GM12878 (cell line): ENCODE data around the gene ARSJ. TPM values are rescaled to one million over a fixed set of nuclear protein-coding genes. Genes with fewer than 3 reads are reported as not detected.

Source experiments
- ATAC-seq: fragments of 200-7000 bp; cut with Tn5 transposase; 3 replicates; pipeline ENCODE4 v1.9.1; 2020; ENCODE audit warnings: mild to moderate bottlenecking, moderate library complexity
- BruUV-seq: library from RNA; stranded (reverse); fragments of 400-500 nt; replicated peaks from 2 replicates; lab custom pipeline; 2021; lab: Mats Ljungman, UMichigan
- CTCF ChIA-PET: fragments of 300-600 bp; sonication (Branson Sonifier 250); formaldehyde crosslinking; extraction: SDS; loops from one replicate; lab custom pipeline; 2021; ENCODE audit warnings: inconsistent platforms; lab: Yijun Ruan, JAX
- POLR2A ChIA-PET: fragments of 350-600 bp; formaldehyde crosslinking; extraction: SDS; loops from one replicate; lab custom pipeline; 2021; ENCODE audit warnings: inconsistent platforms; lab: Charles Lee
- RAD21 ChIA-PET: fragments of 300-600 bp; sonication (Branson Sonifier 250); formaldehyde crosslinking; loops from one replicate; lab custom pipeline; 2023; ENCODE audit warnings: antibody characterized with exemption; ENCODE audit not compliant: unreplicated experiment; lab: Charles Lee
- SMC1A ChIA-PET: fragments of 300-600 bp; sonication (Branson Sonifier 250); formaldehyde crosslinking; loops from one replicate; lab custom pipeline; 2023; ENCODE audit not compliant: unreplicated experiment, uncharacterized antibody; lab: Charles Lee
- DNase-seq: peaks from one replicate; pipeline ENCODE4 v3.0.0-alpha.2; 2011; ENCODE audit warnings: low read depth, low spot score
- FAIRE-seq: peaks from 3 replicates; lab custom pipeline; 2011; peaks lifted over from hg19 to GRCh38; lab: Jason Lieb, UNC
- H2AFZ ChIP-seq: 2 replicates; pipeline ENCODE4 v1.6.0; 2011; ENCODE audit warnings: low read depth, low read length, control low read depth; ENCODE audit not compliant: control insufficient read depth
- H3K27ac ChIP-seq: 2 replicates; pipeline ENCODE4 v1.5.1; 2011; ENCODE audit warnings: control low read depth; ENCODE audit not compliant: control insufficient read depth, insufficient read depth
- H3K27me3 ChIP-seq, 2 experiments: replicated peaks in 1 of 2; 2 replicates each; pipeline versions ENCODE4 v1.6.0 to v1.6.1; 2011; ENCODE audit warnings: low read length in 1 of 2; ENCODE audit not compliant: control insufficient read depth in 2 of 2, insufficient read depth in 2 of 2
- H3K36me3 ChIP-seq, 2 experiments: 2 replicates each; pipeline ENCODE4 v1.5.1; 2011; ENCODE audit warnings: low read length in 1 of 2; ENCODE audit not compliant: control insufficient read depth in 2 of 2, insufficient read depth in 2 of 2
- H3K4me1 ChIP-seq: 2 replicates; pipeline ENCODE4 v1.6.1; 2011; ENCODE audit warnings: mild to moderate bottlenecking, low read length, moderate library complexity, mixed read lengths; ENCODE audit not compliant: control insufficient read depth, insufficient read depth
- H3K4me2 ChIP-seq: 2 replicates; pipeline ENCODE4 v1.6.0; 2011; ENCODE audit warnings: control low read depth; ENCODE audit not compliant: control insufficient read depth, insufficient read depth
- H3K4me3 ChIP-seq: fragments of 200-600 bp; sonication (generic); 2 replicates; pipeline ENCODE4 v1.5.1; 2016
- H3K79me2 ChIP-seq: 2 replicates; pipeline ENCODE4 v1.6.0; 2011; ENCODE audit warnings: low read length; ENCODE audit not compliant: control insufficient read depth, insufficient read depth
- H3K9ac ChIP-seq: 2 replicates; pipeline ENCODE4 v1.8.0; 2011; ENCODE audit warnings: low read length, control low read depth, mixed read lengths; ENCODE audit not compliant: control insufficient read depth, insufficient read depth
- H3K9me3 ChIP-seq: replicated peaks from 3 replicates; pipeline ENCODE4 v1.5.1; 2011; ENCODE audit warnings: mild to moderate bottlenecking, low read length; ENCODE audit not compliant: control insufficient read depth, insufficient read depth
- H4K20me1 ChIP-seq: 2 replicates; pipeline ENCODE4 v1.6.0; 2011; ENCODE audit not compliant: control insufficient read depth, insufficient read depth
- ATF7 ChIP-seq: fragments of 450-650 bp; IDR thresholded peaks from 2 replicates; pipeline ENCODE4 v1.6.1; 2016; ENCODE audit warnings: low read depth, mild to moderate bottlenecking
- BCL11A ChIP-seq: IDR thresholded peaks from 2 replicates; pipeline ENCODE4 v1.6.1; 2011; ENCODE audit warnings: low read depth, low read length
- EED ChIP-seq: sonication (generic); IDR thresholded peaks from 2 replicates; pipeline ENCODE4 v1.6.1; 2016; ENCODE audit warnings: antibody characterized with exemption, low read depth
- ETV6 ChIP-seq, 2 experiments: fragments of 450-650 bp in 1 of 2; IDR thresholded peaks in 1 of 2; conservative IDR thresholded peaks in 1 of 2; 2 replicates each; pipeline ENCODE4 v1.6.1; 2014; ENCODE audit warnings: antibody characterized with exemption in 1 of 2, borderline replicate concordance in 1 of 2, low read depth in 1 of 2, mild to moderate bottlenecking in 1 of 2, moderate library complexity in 1 of 2
- MYC ChIP-seq: IDR thresholded peaks from 2 replicates; pipeline ENCODE4 v1.6.1; 2011; ENCODE audit warnings: mild to moderate bottlenecking, low read length, moderate library complexity, inconsistent platforms; ENCODE audit not compliant: insufficient read depth, insufficient replicate concordance, insufficient read length, severe bottlenecking
- NFXL1 ChIP-seq: fragments of 450-650 bp; IDR thresholded peaks from 2 replicates; pipeline ENCODE4 v1.6.1; 2017; ENCODE audit warnings: antibody characterized with exemption, mild to moderate bottlenecking, borderline replicate concordance
- NKRF ChIP-seq: fragments of 450-650 bp; conservative IDR thresholded peaks from 2 replicates; pipeline ENCODE4 v1.6.1; 2017; ENCODE audit warnings: mild to moderate bottlenecking, moderate library complexity
- NR2C1 ChIP-seq: fragments of 450-650 bp; IDR thresholded peaks from 2 replicates; pipeline ENCODE4 v1.6.1; 2017; ENCODE audit warnings: antibody characterized with exemption, mild to moderate bottlenecking, moderate library complexity
- PML ChIP-seq: IDR thresholded peaks from 2 replicates; pipeline ENCODE4 v1.6.1; 2012; ENCODE audit warnings: low read length, inconsistent platforms
- RAD21 ChIP-seq: IDR thresholded peaks from 2 replicates; pipeline ENCODE4 v1.6.1; 2011; ENCODE audit warnings: mild to moderate bottlenecking, low read depth, low read length, moderate library complexity; ENCODE audit not compliant: insufficient read depth
- RB1 ChIP-seq: fragments of 450-650 bp; formaldehyde crosslinking; IDR thresholded peaks from 2 replicates; pipeline ENCODE4 v1.6.1; 2017; ENCODE audit warnings: mild to moderate bottlenecking, borderline replicate concordance
- SREBF1 ChIP-seq: IDR thresholded peaks from 2 replicates; pipeline ENCODE4 v1.6.1; 2012; ENCODE audit warnings: mild to moderate bottlenecking, low read length
- STAT1 ChIP-seq: fragments of 450-650 bp; conservative IDR thresholded peaks from 2 replicates; pipeline ENCODE4 v1.6.1; 2014; ENCODE audit warnings: antibody characterized with exemption, mild to moderate bottlenecking
- TCF12 ChIP-seq: IDR thresholded peaks from 2 replicates; pipeline ENCODE4 v1.6.1; 2011; ENCODE audit warnings: low read depth, mild to moderate bottlenecking, low read length
- ZNF207 ChIP-seq: fragments of 450-650 bp; IDR thresholded peaks from 2 replicates; pipeline ENCODE4 v1.6.1; 2014; ENCODE audit warnings: antibody characterized with exemption, mild to moderate bottlenecking, borderline replicate concordance
- ZNF622 ChIP-seq: fragments of 450-650 bp; IDR thresholded peaks from 2 replicates; pipeline ENCODE4 v1.6.1; 2017; ENCODE audit warnings: mild to moderate bottlenecking, inconsistent platforms
- ZZZ3 ChIP-seq: IDR thresholded peaks from 2 replicates; pipeline ENCODE4 v1.6.1; 2011; ENCODE audit warnings: low read depth; ENCODE audit not compliant: control insufficient read depth, insufficient read length
- WGBS: methylation state at CpG from one replicate; pipeline ENCODE4 v1.1.6; 2016; ENCODE audit warnings: low lambda C conversion rate; ENCODE audit not compliant: insufficient replicate concordance, insufficient coverage; ENCODE audit errors: missing lambda C conversion rate; 5-methylcytosine and 5-hydroxymethylcytosine counted together
- in situ Hi-C: fragments of 300-500 bp; cut with MboI; formaldehyde crosslinking; loops from 9 replicates; pipeline ENCODE4 v1.14.3; 2018; ENCODE audit warnings: mixed read lengths
- intact Hi-C: fragments of 100-400 bp; cut with micrococcal nuclease; formaldehyde crosslinking; loops from one replicate; pipeline ENCODE4 v1.14.2; 2022; ENCODE audit not compliant: unreplicated experiment
- polyA plus RNA-seq, 11 experiments: library from polyadenylated mRNA; depleted of rRNA in 4 of 11; unstranded in 6 of 11; stranded (reverse) in 5 of 11; fragments of >200 nt; fragmentation: Nextera tagmentation in 4 of 11; fragmentation: Illumina TruSeq in 1 of 11; extraction: Ambion mirVana in 4 of 11; extraction: Trizol in 1 of 11; gene quantifications; 1 replicate in 1 of 11; 2 replicates in 10 of 11; pipeline versions ENCODE4 v1.2.1 to v1.2.3, GENCODE V29; 2011 to 2016; ENCODE audit warnings: inconsistent platforms in 2 of 11, missing spikeins in 2 of 11, low read depth in 1 of 11
- total RNA-seq, 4 experiments: library from RNA; depleted of rRNA in 3 of 4; stranded (reverse); fragments of >200 nt in 3 of 4; fragmentation: Illumina TruSeq in 1 of 4; extraction: Trizol in 1 of 4; gene quantifications; 2 replicates each; pipeline versions ENCODE4 v1.2.1 to v1.2.3, GENCODE V29; 2013 to 2021
- TF ChIP-seq, protein P1 (sequence below): IDR thresholded peaks from 2 replicates; pipeline ENCODE4 v1.6.1; 2011; ENCODE audit warnings: low read depth, low read length, improper control_type of control experiment, borderline replicate concordance
- TF ChIP-seq, protein P2 (sequence below): fragments of 150-350 bp; IDR thresholded peaks from 2 replicates; pipeline ENCODE4 v1.6.1; 2016; ENCODE audit warnings: low read depth, low read length

The ARSJ gene
- total and polyA plus RNA-seq, 10 of the 15 experiments (the other 5 are each of a cell fraction or from before 2014, with no cell fraction given) = under 0.01 to 0.19 (median 0.04) TPM; not detected in 5

DNA sequence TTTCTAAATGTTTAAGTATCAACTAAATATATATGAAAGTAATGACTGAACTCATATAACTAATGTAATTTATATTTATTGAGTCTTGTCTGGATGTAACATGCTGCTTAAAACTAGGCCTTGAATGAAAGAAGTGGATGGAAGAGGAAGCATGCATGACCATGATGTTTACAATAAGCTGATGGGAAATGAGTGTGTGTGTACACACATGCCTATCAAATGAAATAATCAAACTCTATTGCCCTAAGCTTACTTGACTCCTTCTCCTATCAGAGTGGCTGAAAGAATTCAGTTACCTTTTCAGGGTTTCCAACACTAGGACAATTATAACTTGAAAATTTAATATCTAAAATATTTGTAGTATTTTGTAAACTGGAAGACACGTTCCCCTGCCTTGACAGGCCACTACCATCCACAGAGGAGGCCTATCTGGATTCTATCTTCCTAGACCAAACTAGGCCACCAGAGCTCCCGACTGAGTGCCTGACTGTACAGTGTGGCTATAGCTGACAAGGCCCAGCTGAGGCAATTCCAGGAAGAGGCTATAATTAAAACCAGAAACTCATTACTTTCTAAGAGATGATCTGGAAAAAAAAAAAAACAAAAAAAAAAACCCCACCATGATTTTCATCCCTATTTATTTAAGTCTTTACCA, 7.6 kb downstream of the ARSJ start:
- no peaks in the 10 kb centered on the region for H3K36me3 ChIP-seq
- no peak for DNase-seq
- no peak overlapping the region for H3K4me3 ChIP-seq
- BruUV-seq = no TSS peak
- ChIA-PET RAD21 (no interaction called here), POLR2A (interaction anchor here (0.6 kb wide), 1 partner anchor 11 kb away, joined by 6 read pairs; no protein-coding TSS in a partner anchor), CTCF (interaction anchor here (0.7 to 1.3 kb wide), 3 partner anchors 11 to 21 kb away, joined by 3 to 4 read pairs (median 4); no protein-coding TSS in a partner anchor), SMC1A (interaction anchor here (0.8 to 2.2 kb wide), 3 partner anchors 8 to 146 kb away, joined by 3 to 11 read pairs (median 4); no protein-coding TSS in a partner anchor)
- no peaks in the 10 kb centered on the region for H3K4me1 ChIP-seq
- WGBS = 6% methylated on average over 2 of the region's 2 CpGs
- H3K79me2 ChIP-seq = no peaks in the 10 kb centered on the region
- H3K9ac ChIP-seq = no peak overlapping the region
- H3K27ac ChIP-seq = no peak overlapping the region
- H4K20me1 ChIP-seq = no peaks in the 10 kb centered on the region
- H3K4me2 ChIP-seq = no peak overlapping the region
- no peaks in the 10 kb centered on the region for H3K9me3 ChIP-seq
- FAIRE-seq = no peak
- intact Hi-C loops (no loop called here), in situ Hi-C loops (no loop called here)
- no peaks in the 10 kb centered on the region for H3K27me3 ChIP-seq
- ATAC-seq = no peak
- H2AFZ ChIP-seq = no peak overlapping the region
- no peak for TF ChIP-seq NFXL1
- TF ChIP-seq ZZZ3 = no peak
- TF ChIP-seq BCL11A = no peak
- no peak for TF ChIP-seq RAD21
- TF ChIP-seq ATF7 = no peak
- no peak for TF ChIP-seq MYC
- no peak for TF ChIP-seq ZNF622
- TF ChIP-seq ETV6 (conservative IDR thresholded peaks at IDR 0.05 in 1 of 2, IDR thresholded peaks at IDR 0.05 in 1 of 2; ENCODE audit: borderline replicate concordance in 1 of 2, low read depth in 1 of 2) = no peak
- no peak for TF ChIP-seq NKRF
- TF ChIP-seq SREBF1 = no peak
- no peak for TF ChIP-seq TCF12
- no peak for TF ChIP-seq NR2C1
- TF ChIP-seq ZNF207 = no peak
- TF ChIP-seq EED = no peak
- TF ChIP-seq PML = no peak
- TF ChIP-seq STAT1 = no peak
- no peak for TF ChIP-seq RB1
- TF ChIP-seq, protein P1, sequence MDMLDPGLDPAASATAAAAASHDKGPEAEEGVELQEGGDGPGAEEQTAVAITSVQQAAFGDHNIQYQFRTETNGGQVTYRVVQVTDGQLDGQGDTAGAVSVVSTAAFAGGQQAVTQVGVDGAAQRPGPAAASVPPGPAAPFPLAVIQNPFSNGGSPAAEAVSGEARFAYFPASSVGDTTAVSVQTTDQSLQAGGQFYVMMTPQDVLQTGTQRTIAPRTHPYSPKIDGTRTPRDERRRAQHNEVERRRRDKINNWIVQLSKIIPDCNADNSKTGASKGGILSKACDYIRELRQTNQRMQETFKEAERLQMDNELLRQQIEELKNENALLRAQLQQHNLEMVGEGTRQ = no peak
- TF ChIP-seq, protein P2, sequence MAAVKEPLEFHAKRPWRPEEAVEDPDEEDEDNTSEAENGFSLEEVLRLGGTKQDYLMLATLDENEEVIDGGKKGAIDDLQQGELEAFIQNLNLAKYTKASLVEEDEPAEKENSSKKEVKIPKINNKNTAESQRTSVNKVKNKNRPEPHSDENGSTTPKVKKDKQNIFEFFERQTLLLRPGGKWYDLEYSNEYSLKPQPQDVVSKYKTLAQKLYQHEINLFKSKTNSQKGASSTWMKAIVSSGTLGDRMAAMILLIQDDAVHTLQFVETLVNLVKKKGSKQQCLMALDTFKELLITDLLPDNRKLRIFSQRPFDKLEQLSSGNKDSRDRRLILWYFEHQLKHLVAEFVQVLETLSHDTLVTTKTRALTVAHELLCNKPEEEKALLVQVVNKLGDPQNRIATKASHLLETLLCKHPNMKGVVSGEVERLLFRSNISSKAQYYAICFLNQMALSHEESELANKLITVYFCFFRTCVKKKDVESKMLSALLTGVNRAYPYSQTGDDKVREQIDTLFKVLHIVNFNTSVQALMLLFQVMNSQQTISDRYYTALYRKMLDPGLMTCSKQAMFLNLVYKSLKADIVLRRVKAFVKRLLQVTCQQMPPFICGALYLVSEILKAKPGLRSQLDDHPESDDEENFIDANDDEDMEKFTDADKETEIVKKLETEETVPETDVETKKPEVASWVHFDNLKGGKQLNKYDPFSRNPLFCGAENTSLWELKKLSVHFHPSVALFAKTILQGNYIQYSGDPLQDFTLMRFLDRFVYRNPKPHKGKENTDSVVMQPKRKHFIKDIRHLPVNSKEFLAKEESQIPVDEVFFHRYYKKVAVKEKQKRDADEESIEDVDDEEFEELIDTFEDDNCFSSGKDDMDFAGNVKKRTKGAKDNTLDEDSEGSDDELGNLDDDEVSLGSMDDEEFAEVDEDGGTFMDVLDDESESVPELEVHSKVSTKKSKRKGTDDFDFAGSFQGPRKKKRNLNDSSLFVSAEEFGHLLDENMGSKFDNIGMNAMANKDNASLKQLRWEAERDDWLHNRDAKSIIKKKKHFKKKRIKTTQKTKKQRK = no peak
